ENCODE data around the gene VSTM4. TPM values are rescaled to one million over a fixed set of nuclear protein-coding genes. Genes with fewer than 3 reads are reported as not detected.

Gene VSTM4
- total and polyA plus RNA-seq, 9 of the 15 experiments (the other 6 are each of a cell fraction or from before 2014, with no cell fraction given): 1.0 to 7.9 (median 3.0) TPM

- H2AFZ ChIP-seq (ENCODE audit: low read depth, low read length): no peak overlapping the region
- no peaks in the 10 kb centered on the region for H4K20me1 ChIP-seq (replicated peaks; ENCODE audit: control insufficient read depth, insufficient read depth, low read length)
- no peaks in the 10 kb centered on the region for H3K9me3 ChIP-seq (replicated peaks; ENCODE audit: control insufficient read depth, insufficient read depth, low read depth, low read length)
- no peak overlapping the region for H3K4me2 ChIP-seq (ENCODE audit: insufficient read depth, low read length)
- CTCF ChIA-PET (ENCODE audit: low intra/inter-chr PET ratio): no interaction called here
- no peaks in the 10 kb centered on the region for H3K27me3 ChIP-seq (ENCODE audit: control insufficient read depth in 2 of 2, insufficient read depth in 2 of 2, low read length in 2 of 2)
- BruUV-seq (replicated peaks): no TSS peak
- no peak overlapping the region for H3K9ac ChIP-seq (ENCODE audit: insufficient read depth in 1 of 2, low read depth in 2 of 2, low read length in 2 of 2)
- in situ Hi-C loops (cut with MboI) (no loop called here), intact Hi-C loops (cut with micrococcal nuclease) (no loop called here)
- no peaks in the 10 kb centered on the region for H3K36me3 ChIP-seq (ENCODE audit: control insufficient read depth, insufficient read depth, low read length)
- H3K27ac ChIP-seq (ENCODE audit: extremely low read depth, low read depth, low read length): no peak overlapping the region
- no peaks in the 10 kb centered on the region for H3K9me1 ChIP-seq (ENCODE audit: control insufficient read depth, insufficient read depth, low read length)
- ATAC-seq: no peak
- POLR2A ChIA-PET: interaction anchor here (0.6 to 1.7 kb wide), 3 partner anchors 12 to 315 kb away, joined by 3 to 6 read pairs (median 4); no protein-coding TSS in a partner anchor
- no peaks in the 10 kb centered on the region for H3K79me2 ChIP-seq (ENCODE audit: control insufficient read depth, insufficient read depth, low read length)
- FAIRE-seq: no peak
- no peaks in the 10 kb centered on the region for H3K4me1 ChIP-seq (replicated peaks in 1 of 2; ENCODE audit: control insufficient read depth in 2 of 2, insufficient read depth in 2 of 2, low read length in 2 of 2)
- no peak for DNase-seq (ENCODE audit: extremely low read depth in 1 of 4, low spot score in 3 of 4)
- 30% methylated on average over 2 of the region's 2 CpGs for WGBS (ENCODE audit: insufficient coverage, low coverage, missing lambda C conversion rate)
- no peak overlapping the region for H3K4me3 ChIP-seq
- TF ChIP-seq MAFK (IDR thresholded peaks at IDR 0.05; ENCODE audit: low read length): no peak
- TF ChIP-seq PHTF2 (CRISPR knock-in tag; IDR thresholded peaks at IDR 0.05): no peak
- no peak for TF ChIP-seq ELK1 (CRISPR knock-in tag; IDR thresholded peaks at IDR 0.05)
- TF ChIP-seq CTBP1 (IDR thresholded peaks at IDR 0.05; ENCODE audit: borderline replicate concordance): no peak
- no peak for TF ChIP-seq ZNF512 (tag; IDR thresholded peaks at IDR 0.05)
Measured at GRCh38 chr10:49023071-49023470, 92.3 kb downstream of the VSTM4 start.
